Fibroblast of villous mesenchyme (primary cell): ENCODE results near the gene RTF2. TPM values are rescaled to one million over a fixed set of nuclear protein-coding genes. Genes with fewer than 3 reads are reported as not detected.

ENCODE experiments used
- DNase-seq: peaks from one replicate; pipeline ENCODE4 v3.0.0-alpha.2; 2010; ENCODE audit warnings: low read depth
- H3K4me3 ChIP-seq: 2 replicates; pipeline ENCODE4 v1.5.1; 2011; ENCODE audit warnings: low read depth, mild to moderate bottlenecking, low read length
- total RNA-seq: library from RNA; depleted of rRNA; stranded (reverse); fragments of >200 nt; gene quantifications from 2 replicates; pipeline ENCODE4 v1.2.3, GENCODE V29; 2012
- TF ChIP-seq, protein P1 (sequence below): IDR thresholded peaks from 2 replicates; pipeline ENCODE4 v1.5.1; 2012; ENCODE audit warnings: low read depth, mild to moderate bottlenecking, low read length; ENCODE audit not compliant: insufficient read depth

The RTF2 gene
- total RNA-seq, 1 donor = 80.3 TPM

DNA sequence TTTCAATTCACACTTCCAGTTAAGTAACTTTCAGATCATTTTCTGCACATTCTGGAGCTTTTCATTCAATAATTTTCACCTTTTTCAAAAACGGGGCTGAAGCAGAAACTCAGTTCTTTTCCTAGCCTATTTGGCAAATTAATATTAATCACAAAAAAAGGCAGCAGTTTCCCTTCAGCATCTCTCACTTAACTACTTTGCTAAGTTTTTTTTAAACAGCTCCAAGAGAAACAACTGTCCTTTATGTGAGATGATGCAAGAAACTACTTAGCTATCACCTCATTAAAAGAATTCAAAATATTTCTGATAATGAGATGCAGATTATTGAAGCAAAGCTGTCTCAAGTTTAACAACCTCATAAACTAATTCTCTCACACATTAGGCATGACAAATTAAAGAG, 44.5 kb upstream of the RTF2 start:
- TF ChIP-seq, protein P1, sequence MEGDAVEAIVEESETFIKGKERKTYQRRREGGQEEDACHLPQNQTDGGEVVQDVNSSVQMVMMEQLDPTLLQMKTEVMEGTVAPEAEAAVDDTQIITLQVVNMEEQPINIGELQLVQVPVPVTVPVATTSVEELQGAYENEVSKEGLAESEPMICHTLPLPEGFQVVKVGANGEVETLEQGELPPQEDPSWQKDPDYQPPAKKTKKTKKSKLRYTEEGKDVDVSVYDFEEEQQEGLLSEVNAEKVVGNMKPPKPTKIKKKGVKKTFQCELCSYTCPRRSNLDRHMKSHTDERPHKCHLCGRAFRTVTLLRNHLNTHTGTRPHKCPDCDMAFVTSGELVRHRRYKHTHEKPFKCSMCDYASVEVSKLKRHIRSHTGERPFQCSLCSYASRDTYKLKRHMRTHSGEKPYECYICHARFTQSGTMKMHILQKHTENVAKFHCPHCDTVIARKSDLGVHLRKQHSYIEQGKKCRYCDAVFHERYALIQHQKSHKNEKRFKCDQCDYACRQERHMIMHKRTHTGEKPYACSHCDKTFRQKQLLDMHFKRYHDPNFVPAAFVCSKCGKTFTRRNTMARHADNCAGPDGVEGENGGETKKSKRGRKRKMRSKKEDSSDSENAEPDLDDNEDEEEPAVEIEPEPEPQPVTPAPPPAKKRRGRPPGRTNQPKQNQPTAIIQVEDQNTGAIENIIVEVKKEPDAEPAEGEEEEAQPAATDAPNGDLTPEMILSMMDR = no peak
- H3K4me3 ChIP-seq = no peak overlapping the region
- DNase-seq = peak; percentile 44

DNA sequence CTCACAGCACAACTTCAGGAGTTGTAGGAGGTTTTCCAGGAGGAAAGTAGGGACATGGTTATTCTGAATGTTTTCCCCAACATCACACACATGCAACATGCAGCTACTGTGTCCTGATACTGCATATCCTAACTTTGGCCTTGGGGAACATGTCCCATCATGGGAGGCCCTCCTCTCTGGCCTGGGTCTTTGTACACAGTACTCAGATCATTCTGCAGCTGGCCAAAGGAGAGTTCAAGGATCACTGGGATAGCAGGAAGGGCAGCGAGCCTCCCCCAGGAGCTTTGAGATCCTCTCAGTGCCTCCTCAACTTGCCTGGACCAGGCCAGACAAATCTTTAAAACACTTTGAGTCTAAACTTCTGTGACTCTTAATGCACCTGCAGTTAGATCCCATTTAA, 43.5 kb upstream of the RTF2 start:
- TF ChIP-seq, protein P1 = no peak
- DNase-seq = no peak
- no peak overlapping the region for H3K4me3 ChIP-seq

DNA sequence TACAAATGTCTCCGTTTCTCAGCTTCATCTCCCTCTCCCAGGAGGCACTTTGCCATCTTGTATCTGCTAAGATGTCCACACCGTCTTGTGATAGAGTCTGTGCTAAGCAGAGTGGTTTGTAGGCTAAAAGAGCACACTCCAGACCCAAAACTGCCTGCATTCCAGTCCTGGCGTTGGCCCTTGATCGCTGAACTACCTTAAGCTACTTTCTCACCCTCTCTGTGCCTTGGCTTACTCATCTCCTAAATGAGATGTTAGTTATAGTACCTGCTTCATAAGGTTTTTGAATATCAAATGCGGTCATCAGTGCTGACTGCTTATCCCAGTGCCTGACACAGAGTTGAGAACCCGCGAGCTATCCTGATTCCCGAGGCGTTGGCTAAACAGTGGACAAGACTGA, 42.4 kb upstream of the RTF2 start:
- DNase-seq = no peak
- TF ChIP-seq, protein P1 = no peak
- H3K4me3 ChIP-seq = no peak overlapping the region

DNA sequence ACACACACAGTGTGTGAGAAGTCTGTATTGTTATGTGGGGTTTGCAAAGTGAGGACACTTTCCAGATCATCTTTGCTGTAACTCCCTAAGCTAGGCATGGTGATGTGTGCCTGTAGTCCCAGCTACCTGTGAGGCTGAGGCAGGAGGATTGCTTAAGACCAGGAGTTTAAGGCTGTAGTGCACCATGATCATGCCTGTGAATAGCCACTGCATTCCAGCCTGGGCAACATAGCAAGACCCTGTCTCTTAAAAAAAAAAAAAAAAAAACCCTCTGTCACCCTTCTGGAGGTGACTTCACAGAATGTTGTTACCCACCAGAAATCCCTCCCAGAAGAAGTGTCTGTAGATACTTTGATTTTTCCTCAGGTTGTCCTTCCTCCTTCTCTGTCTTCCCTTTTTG, 41.5 kb upstream of the RTF2 start:
- no peak for DNase-seq
- TF ChIP-seq, protein P1 = no peak
- H3K4me3 ChIP-seq = no peak overlapping the region

DNA sequence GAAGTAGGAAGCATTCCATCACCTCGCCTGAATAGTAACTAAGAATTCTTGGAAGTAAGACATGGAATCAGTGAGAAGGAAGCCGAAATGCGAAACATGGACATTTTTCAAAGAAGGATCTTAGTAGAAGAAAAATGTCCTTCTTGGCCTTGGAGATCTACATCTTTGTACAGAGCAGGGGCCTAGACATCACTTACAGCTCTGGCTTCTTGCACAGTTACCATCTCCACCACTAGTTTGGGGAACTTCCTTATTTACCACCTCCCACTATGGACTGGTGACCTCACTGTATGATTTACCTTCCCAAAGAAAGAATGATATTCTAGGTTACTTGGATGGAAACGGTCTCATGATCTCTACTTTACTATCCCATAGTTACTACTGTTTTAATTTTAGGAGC, 40.6 kb upstream of the RTF2 start:
- no peak for DNase-seq
- no peak overlapping the region for H3K4me3 ChIP-seq

DNA sequence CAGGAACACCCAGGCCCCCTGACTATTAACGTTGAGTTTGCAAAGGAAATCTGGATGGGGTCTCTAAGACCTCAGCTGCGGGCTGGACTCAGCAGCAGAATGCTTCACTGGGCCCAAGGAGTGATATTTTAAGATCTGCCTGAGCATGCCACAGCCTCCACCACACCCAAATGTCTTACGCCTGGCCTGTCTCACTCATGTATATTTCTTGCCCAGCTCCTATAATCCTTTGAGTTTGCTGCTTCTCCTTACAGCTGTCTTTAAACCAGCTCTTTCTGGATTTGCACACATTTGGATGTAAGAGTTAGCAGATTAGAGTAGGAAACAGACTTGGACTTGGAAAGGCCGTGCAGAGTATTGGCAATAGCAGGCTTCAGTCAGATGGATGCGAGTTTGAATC, 40.0 kb upstream of the RTF2 start:
- DNase-seq = no peak
- TF ChIP-seq, protein P1 = no peak

More for the DNA sequence above, 40.6 kb upstream of the RTF2 start:
- TF ChIP-seq, protein P1 = no peak

DNA sequence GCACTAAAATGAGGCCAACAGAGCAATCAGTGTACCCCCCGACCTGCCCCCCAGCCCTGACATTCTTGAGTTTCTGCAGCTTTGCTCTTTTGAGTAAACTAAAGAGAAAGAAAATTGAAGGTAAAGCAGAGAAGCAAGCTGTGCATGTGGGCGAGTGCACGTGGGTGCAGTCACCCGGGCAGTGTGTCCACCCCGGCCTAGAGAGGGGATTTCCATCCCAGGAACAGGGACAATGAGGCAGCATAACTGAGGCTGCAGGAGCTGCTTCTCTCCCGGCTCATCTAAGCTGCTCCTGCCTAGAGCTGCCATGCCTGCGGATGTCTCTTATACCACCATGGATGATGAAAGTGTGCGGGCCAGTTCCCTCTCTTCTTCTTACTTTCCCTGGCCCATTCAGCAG, 39.5 kb upstream of the RTF2 start:
- no peak overlapping the region for H3K4me3 ChIP-seq
- DNase-seq = no peak
- TF ChIP-seq, protein P1 = no peak

More for the DNA sequence above, 40.0 kb upstream of the RTF2 start:
- H3K4me3 ChIP-seq = no peak overlapping the region
